PC-9 (cell line): Measurements from ENCODE around the gene GRM1.

Experiments used
- EZH2 ChIP-seq: fragments of 200-600 bp; sonication (generic); IDR thresholded peaks from 2 replicates; pipeline ENCODE4 v1.8.0; 2017; ENCODE audit warnings: antibody characterized with exemption, low read depth
- TF ChIP-seq, protein P1 (sequence below): fragments of 200-600 bp; sonication (generic); conservative IDR thresholded peaks from 2 replicates; pipeline ENCODE4 v1.6.1; 2017; ENCODE audit warnings: mixed run types, antibody characterized with exemption, mild to moderate bottlenecking, moderate library complexity

DNA sequence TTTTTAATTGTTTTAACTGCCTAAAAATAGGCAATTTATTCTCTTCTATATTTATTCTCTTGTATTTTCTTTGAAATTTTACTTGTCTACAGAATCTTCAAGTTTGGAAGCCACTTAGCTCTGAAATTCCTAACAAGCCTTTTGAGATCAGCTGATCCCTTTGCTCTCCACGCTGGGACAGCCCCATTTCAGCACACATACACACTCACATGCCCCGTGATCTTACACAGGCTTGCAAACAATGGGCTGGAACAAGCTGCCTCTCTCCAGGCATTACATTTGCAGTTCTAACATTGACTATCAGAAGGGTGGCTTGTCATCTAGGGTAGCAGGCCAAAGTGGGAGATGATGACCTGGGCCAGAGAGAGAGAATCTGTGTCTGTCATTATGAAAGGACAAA is 452.7 kb downstream of the GRM1 start:
- TF ChIP-seq, protein P1, sequence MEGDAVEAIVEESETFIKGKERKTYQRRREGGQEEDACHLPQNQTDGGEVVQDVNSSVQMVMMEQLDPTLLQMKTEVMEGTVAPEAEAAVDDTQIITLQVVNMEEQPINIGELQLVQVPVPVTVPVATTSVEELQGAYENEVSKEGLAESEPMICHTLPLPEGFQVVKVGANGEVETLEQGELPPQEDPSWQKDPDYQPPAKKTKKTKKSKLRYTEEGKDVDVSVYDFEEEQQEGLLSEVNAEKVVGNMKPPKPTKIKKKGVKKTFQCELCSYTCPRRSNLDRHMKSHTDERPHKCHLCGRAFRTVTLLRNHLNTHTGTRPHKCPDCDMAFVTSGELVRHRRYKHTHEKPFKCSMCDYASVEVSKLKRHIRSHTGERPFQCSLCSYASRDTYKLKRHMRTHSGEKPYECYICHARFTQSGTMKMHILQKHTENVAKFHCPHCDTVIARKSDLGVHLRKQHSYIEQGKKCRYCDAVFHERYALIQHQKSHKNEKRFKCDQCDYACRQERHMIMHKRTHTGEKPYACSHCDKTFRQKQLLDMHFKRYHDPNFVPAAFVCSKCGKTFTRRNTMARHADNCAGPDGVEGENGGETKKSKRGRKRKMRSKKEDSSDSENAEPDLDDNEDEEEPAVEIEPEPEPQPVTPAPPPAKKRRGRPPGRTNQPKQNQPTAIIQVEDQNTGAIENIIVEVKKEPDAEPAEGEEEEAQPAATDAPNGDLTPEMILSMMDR = no peak
- no peak for TF ChIP-seq EZH2
